HTERT RPE-1 (cell line): ENCODE measurements around the gene XPC.

Experiments used
- in situ Hi-C: fragments of 300-500 bp; cut with MboI; formaldehyde crosslinking; loops from 4 replicates; pipeline ENCODE4 v1.14.3; 2020; ENCODE audit warnings: low sequenced_read_pairs

XPC gene

DNA sequence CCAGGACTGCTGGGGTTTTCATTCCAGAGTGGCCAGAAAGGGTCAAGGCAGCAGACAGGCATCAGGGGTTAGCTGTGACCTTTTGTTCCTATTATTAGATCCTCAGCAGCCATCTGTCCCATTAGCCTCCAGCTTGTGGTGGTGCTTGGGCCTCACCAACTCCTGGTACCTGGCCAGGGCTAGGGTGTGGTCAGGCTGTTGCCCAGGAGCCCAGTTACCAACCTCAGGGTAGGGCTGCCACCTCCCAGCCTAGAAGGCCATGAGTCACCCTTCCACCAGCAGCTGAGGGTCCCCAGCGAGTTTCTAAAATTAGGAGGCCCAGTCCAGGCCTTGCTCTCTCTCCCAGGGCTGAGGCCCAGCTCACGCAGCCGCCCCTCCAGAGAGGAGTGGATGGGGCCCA lies 41.4 kb downstream of the XPC start:
- in situ Hi-C loops, result no loop called here

DNA sequence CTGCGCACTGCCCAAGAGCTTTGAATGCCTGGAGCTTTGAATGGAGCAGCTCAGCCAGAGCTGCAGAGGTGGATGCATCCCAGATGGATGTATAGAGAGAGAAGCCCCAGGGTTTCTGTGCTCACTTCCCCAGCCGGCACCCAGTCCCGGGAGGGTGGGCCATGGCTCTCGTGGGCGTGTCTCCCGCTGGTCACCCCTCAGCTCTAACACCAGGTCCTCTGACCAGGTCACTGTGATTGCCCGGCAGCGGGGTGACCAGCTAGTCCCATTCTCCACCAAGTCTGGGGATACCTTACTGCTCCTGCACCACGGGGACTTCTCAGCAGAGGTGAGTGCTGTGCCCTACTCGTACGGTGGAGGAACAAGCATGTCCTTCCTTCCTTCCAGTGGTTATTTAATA lies 42.8 kb downstream of the XPC start:
- in situ Hi-C loops, result no loop called here

DNA sequence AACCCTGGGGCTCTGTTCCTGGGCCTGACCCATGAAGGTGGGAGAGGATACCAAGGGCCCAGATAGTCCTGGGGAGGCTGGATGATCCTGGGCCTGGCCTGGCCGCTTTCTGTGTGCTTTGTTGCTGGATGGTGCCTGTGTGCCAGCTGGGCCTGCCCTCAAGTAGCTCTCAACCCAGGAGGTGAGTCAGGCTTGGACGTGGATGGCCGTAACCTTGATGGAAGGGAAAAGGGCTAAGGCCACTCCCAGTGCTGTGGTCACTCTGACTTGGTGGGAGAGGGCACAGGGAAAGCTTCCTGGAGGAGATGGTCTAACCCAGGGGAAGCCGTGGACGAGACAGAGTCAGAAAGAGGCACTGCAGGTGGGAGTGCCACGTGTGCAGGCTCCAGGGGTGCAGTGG lies 44.1 kb downstream of the XPC start:
- in situ Hi-C loops, result no loop called here

DNA sequence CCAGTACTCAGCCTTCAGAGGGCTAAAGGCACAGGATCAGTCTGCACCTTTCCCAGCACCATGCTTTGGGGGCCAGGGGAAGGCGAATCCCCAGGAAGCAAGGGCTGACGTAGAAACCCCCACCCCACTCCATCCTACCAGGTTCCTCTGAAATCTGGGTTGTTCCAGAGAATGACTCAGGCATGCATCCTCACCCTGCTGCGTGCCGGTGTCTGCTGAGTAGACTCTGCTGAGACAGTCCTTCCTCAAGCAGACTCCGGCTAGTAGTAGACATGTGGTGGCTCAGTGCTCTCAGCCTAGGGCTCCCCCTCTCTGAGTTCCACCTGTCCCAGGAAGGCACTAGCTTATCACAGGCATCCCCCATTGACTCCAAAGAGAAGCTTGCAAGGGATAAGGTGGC lies 44.5 kb downstream of the XPC start:
- in situ Hi-C loops, result no loop called here

DNA sequence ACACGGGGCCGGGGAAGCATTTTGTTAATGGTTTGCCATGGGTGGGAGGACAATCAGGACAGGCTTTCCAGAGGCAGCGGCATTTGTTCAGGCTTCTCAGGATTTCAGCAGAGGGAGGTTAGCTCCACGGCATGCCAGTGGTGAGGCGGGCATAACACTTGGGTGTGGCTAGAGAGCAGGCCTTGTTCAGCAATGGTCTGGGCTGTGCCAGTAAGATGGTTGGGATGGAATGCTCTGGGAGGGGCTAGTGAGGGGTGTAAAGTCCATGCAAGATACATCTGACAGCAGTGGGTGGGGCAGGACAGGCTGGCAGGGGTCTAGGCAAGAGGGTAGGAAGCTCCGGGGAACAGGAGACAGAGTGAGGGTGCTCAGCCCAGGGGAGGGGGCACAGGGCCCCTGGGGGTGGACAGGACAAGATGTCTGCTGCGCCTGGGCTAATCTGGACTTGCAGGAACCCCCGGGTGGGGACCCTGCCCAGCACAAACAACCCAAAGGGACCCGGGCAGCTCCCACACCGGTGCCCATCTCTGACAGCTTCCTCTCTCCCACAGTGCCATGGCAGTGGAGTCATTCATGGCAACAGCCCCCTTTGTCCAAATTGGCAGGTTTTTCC lies 45.1 kb downstream of the XPC start:
- in situ Hi-C loops, result no loop called here

DNA sequence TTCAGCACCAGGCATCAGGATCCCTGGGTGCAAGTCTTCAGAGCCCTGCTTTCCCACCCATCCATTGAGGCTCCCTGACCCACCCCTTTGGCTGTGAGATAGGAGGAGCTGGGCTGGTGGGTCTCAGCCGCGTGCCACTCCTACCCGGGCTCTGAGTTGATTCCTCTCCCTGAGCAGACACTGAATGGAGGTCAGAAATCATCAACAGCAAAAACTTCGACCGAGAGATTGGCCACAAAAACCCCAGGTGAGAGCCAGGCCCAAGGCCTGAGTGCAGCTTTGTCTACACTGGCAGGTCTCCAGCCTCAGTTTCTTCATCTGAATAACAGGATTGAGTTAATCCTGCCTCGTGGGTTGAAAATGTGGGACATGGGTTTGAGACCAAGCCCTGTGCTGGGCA lies 45.7 kb downstream of the XPC start:
- in situ Hi-C loops, result no loop called here

DNA sequence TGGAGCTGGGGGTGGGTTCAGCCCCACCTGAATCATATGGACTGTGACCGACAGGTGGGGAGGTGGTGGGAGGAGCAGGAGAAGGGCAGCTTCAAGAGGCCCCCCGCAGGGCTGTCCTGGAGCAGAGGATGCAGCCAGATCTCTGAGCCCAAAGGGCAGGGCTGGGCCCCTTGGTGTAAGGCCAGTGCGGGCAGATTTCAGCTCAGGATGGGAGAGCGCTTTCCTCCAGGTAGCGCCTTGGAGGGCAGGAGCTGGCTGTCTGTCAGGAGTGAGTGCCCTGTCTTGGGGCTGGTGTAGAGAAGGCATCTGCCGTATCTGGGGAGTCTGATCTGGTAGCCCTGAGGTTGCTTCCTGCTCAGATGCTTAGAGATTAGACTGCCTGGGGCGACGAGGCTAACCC lies 46.3 kb downstream of the XPC start:
- in situ Hi-C loops, result no loop called here

DNA sequence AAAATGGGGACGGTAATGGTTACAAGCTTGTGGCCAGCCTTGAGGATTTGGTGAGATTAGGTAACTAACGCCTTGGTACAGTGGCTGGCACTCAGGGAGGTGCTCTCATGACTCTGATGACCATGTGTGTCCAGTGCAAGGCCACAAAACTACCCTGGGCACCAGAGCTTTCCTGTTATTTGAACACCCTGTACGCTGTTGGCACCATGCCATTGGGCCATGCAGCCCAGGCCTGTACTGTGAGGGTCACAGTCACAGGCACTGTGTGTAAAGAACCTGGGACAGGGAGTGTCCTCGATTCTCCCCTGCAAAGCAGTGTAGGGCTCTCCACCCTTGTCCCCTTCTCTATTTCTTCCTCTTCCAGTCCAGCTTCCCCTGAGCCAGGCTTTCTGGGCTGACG lies 47.3 kb downstream of the XPC start:
- in situ Hi-C loops, result no loop called here

DNA sequence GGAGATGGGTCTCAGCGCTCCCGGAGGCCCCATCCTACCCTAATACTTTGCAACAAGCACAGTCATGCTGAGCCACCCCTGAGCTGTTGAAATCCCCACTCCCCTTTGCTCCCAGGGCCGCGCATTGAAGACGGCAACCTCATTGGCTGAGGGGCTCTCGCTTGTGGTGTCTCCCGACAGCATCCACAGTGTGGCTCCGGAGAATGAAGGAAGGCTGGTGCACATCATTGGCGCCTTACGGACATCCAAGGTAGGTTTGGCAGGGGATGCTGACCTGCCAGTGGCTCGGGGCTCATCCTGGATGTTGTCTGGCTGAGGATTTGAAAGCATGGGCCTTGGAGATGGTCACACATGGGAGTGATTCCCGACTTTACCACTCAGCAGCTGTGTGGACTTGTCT lies 47.7 kb downstream of the XPC start:
- in situ Hi-C loops, result no loop called here

DNA sequence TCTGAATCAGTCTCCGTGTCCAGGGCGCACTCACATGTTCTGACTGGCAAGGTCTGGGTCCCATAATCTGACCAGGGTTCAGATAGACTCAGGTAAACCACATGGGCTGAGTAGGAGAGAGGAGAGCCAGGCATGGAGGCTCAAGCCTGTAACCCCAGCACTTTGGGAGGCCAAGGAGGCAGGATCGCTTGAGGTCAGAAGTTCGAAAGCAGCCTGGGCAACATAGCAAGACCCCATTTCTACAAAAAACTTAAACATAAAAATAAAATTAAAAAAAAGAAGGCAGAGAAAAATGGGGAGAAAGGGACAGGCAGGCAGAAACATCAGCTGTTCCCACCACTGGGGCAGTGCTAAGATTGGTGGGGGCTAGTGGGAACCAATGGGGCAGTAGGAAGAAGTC lies 48.2 kb downstream of the XPC start:
- in situ Hi-C loops, result no loop called here

DNA sequence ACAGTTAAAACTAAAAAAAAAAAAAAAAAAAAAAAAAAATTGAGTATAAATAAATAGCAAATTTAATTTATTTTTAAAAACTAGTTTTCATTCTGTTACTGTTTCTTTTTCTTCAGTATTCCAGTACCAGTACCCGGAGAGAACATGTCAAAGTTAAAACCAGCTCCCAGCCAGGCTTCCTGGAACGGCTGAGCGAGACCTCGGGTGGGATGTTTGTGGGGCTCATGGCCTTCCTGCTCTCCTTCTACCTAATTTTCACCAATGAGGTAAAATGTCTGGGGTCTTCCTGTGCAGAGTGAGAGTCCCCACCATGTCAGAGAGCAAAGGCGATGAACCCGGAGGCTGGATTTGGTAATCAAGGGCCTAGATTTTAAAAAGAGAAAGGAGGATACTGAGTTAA lies 49.1 kb downstream of the XPC start:
- in situ Hi-C loops, result no loop called here

DNA sequence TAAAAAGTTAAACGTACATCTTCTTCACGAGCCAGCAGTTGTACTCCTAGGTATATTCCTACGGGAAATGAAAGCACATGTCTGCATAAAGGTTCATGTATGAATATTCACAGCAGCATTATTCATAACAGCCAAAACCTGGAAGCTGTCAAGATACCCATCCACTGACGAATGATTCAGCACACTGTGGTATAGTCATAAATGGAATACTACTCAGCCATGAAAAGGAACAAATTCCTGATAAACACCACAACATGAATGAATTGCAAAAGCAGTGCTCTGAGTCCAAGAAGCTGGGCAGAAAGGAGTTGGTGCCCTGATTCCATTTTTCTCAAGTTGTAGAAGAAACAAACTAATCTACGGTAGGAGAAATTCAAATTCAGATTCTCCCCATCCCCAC lies 49.7 kb downstream of the XPC start:
- in situ Hi-C loops, result no loop called here

DNA sequence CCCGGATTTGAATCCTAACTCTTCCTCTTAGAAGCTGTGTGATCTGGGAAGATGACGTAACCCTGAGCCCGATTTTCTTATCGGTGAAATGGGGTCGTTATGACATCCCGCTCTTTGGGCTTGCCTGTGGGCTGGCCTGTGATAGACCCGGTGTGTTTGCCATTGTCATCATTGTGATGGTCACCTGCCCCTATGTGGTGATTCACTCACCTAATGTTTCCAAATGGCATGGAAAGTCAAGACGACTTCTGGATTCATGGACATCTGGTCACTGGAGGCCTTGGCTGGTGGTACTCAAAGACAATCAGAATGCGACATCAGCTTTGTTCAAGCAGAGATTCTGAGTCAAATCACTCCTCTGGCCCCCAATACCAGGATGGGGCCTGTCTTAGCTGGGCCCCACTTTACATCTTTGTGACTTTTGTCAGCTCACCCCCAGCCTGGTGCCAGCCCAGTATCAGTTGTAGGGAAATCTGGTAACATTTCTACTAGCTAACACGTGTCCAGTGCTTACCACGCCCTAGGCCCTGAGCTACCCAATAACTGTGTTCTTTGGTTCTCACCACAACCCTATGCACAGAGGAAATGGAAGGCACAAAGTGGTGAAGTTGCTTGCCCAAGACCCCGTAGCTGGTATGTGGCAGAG lies 50.8 kb downstream of the XPC start:
- in situ Hi-C loops, result no loop called here

DNA sequence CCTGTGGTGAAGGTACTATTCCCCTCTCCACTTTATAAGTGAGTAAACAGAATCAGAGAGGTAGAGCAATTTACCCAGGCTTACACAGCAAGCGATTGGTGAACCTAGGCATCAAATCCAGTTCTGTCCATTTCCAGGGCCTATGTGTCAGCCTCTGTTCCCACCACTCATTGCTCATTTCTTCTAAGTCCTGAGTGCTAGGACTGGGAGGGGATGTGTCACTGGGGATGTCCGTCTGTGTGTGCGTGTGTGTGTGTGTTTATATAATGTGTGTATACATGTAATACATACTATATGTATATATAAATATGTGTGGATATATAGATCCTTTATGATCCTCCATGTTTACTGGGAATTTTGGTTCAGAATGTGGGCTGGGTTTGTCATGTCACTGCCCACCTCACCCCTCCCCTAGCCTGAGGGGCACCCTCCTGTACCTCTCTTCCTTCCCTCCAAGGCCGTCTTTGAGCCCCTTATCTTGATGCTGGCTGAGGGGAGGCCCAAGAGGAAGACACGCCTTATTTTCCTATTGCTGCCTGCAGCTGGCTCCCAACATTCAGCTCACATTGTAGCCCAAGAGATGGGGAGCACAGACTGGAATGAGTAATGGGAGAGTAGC lies 51.4 kb downstream of the XPC start:
- in situ Hi-C loops, result no loop called here

DNA sequence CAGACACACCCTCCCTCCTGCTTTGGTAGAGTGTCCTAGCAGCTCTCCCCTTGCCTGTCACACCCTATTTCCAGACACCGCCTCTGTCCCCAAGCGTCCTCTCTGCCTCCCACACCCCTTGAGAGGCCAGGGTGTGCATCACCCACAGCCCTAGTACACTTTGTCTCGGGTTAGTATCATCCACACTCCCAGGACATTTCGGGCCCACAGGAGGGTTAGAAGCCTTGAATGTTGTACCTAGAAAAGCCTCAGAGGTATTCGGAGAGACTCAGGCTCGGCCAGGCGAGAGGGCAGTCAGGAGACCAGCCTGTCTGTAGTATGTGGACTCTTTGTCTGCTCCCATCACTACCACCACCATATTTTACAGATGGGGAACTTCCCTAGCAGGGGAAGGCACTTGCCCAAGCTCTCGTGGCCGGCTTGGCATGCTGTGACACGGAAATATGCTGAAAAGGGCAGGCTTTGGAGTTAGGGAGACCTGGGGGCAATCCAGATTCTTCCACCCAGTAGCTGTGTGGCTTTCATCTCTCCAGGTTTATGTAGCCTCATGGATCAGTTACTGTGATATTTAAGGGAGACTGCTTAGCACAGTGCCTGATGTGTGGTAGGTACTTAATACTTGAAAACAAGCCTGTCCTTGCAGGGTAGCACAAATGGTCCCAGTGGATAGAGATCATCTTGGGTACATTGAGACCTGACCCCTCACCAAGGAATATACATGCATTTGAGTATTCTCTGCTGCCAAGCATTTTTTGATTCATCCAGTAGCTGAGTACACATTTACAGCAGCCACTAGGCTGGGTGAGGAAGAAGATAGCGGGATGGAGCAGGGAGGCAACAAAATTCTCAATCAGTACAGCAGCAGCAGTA lies 52.1 kb downstream of the XPC start:
- in situ Hi-C loops, result no loop called here

DNA sequence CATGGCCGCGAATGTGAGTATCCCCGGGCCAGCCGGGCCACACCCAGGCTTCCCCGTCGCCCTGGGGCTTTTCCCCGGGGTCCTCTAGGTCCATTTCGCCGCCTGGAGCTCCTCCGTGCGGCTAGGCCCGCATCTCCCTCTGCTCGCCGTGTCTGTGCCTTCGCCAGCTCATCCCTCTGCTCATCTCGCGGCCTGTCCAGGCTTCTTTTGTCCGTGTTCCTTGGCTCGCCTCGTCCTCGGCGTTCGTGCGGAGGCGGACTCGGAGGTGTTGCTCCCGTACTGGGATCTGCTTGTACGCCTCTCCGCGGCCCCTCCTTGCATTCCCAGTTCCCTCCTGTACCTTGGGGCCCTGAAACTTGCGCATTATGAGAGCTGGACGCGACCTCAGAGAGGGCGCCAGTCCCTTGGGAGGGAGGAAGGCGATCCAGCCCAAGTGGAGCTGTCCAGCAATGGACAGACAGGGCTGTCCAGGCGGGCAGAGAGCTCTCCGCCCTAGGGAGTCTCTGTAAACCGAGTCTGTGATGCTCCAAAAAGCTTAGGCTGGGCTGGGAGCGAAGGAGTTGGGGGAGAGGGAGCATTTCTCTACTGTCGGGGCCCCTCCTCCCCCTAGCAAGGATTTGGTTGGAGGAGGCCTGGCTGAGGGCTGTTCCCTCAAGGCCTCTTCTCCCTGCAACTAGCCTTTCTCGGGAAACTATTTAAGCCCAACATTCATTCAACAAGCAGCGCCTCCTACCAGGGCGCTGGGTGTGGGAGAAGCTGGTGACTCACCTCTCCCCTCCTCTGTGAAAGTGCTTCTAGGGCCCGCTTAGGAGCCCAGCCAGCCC lies 53.0 kb downstream of the XPC start:
- in situ Hi-C loops, result no loop called here

DNA sequence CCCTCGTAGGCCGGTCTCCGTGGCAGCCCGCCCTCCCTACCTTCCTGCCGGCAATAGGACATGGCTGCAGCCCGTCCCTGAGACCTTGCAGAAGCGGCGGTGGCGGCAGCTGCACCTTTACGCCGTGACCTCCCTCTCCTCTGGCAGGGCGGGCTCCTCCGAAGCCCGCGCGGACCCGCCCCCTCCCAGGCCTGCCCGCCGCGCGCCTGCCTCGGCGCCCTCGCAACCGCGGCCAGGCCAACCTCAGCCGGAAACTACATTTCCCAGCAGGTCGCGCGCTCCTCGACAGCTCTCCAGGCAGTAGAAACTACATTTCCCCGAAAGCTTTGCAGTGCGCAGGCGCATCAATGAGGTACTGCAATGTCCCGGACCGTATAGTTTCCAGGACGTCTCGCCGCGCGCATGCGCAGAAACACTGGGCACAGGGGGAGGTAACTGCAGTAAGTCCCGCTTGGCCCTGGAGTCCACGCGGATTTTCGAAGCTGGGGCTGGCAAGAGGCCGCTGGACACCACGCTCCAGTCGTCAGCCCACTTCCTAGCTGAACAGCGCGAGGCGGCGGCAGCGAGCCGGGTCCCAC lies 53.7 kb downstream of the XPC start, which contains the start of the genes CHCHD4 and TMEM43:
Gene CHCHD4 (minus strand): TSS at position 256 of the 578 bp plus-strand sequence. CDS start 194 bp downstream, at position 62.
Gene TMEM43 (plus strand): TSS at position 438 of the 578 bp plus-strand sequence. CDS start 142 bp downstream, outside the sequence.
- in situ Hi-C loops, result no loop called here

DNA sequence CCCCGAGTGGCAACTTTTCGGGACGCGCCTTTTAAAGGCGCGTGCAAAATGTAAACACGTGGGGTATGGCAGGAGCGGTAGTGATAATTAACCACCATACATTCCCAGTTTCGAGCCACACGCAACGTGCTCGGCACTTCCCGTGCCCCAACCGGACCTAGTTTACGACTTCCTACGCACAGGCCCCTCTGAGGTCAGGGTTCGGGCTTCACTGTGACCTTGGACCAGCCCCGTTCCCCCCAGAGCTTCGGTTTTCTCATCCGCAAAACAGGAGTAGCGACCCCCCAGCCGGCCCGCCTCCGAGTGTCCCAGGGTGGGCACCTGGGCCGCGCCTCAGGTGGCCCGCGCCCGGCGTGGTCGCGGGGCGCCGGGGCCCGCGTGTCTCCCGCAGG lies 54.2 kb downstream of the XPC start:
- in situ Hi-C loops, result no loop called here

DNA sequence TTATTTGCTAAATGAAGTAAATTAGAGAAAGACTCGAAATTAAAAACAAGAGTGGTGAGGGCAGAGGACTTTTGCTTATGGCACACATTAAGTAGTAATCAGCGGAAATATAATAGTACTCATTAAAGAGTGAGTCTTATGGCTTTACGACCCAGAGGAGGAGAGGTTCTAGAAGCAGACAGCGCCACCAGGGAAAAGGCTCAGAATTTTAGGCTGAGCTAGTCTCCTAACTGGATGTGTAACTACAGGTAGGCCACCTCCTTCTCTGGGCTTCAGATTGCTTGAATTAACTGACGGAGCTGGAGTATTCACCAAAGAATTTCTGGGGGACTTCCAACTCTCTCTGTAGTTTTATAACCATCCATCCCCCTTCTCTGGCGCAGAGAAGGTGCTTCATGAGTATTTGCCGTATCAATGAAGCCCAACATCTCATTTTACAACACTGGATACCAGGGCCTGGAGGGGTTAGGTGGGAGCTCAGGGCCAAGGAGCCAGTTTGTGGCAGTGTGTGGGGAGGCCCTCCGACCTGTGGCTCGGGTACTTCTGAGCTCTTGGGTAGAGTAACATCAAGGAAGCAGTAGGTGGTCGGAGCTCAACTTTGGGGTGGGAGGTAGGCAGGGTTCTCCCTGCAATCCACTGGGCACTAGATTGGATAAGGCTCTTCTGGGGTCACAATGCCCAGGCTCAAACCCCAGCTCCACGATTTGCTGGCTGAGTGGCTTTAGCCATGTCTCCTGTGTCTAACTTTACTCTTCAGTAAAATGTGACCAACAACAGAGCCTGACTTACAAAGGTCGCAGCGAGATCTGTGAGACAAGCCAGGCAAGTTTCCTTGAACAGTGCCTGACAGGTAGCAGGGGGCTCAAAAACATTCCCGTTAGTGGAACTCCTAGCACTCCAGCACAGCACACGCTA lies 54.8 kb downstream of the XPC start:
- in situ Hi-C loops, result no loop called here
